Measurements from ENCODE around the gene DCAF16. TPM values are rescaled to one million over a fixed set of nuclear protein-coding genes. Genes with fewer than 3 reads are reported as not detected.

Gene DCAF16
- 4.8 TPM for polyA plus RNA-seq (2012; ENCODE audit: insufficient read length, low read depth)

DNA sequence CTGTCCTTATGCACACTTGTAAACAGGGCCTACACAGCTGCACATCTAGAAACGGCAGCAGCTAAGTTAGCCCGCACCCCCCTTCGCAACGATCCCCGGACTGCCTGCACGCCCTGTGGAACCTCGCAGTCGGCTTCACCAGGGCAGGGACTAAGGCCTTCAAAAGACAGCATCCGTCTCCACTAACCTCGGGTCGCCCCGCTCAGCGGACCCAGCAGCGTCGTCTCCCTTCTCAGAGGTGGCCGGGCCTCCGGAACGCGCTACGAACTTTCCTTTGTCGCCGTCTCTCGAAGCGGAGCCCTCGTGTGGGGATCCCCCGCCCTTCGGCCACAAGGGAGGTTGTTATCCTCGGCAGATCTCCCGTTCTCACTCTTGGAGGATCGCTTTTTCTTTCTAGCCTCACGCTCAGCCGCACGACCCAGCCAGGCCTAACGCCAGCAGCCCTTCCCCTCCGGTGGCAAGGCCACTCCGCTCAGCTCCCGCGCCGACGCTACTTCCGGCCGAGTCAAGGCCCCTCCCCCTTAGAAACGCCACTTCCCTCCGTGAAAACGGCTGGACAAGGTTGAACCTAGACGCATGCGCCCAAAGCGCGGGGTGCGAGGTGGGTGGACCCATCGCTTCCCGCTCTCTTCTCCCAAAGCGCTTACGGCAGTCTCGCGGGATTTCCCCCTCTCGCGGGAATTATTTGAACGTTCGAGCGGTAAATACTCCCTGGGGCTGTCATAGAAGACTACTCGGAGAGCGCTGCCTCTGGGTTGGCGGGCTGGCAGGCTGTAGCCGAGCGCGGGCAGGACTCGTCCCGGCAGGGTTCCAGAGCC, at the start of gene DCAF16, which contains the start of gene NCAPG:
TSS of gene DCAF16 (minus strand) at position 498 of the 818 bp plus-strand sequence. CDS start 6,616 bp downstream, outside the sequence.
TSS of gene NCAPG (plus strand) at position 720 of the 818 bp plus-strand sequence. CDS start 99 bp downstream, outside the sequence.
- TF ChIP-seq POLR2AphosphoS5 (IDR thresholded peaks at IDR 0.05; ENCODE audit: low read depth, low read length) (peak; percentile 91), REST (IDR thresholded peaks at IDR 0.05; ENCODE audit: insufficient read depth in 1 of 2, low read depth in 2 of 2, low read length in 2 of 2) (peak; percentile 5 to 53; a peak in 1 of 4 replicates), SIN3A (IDR thresholded peaks at IDR 0.05; ENCODE audit: borderline replicate concordance, insufficient read depth, low read length) (peak; percentile 95), TAF1 (IDR thresholded peaks at IDR 0.05; ENCODE audit: borderline replicate concordance, insufficient read depth, low read length) (peak; percentile 85), FOXP2 (optimal IDR thresholded peaks at IDR 0.05; ENCODE audit: borderline replicate concordance, extremely low read depth, extremely low read length, insufficient read depth) (peak; percentile 34)

DNA sequence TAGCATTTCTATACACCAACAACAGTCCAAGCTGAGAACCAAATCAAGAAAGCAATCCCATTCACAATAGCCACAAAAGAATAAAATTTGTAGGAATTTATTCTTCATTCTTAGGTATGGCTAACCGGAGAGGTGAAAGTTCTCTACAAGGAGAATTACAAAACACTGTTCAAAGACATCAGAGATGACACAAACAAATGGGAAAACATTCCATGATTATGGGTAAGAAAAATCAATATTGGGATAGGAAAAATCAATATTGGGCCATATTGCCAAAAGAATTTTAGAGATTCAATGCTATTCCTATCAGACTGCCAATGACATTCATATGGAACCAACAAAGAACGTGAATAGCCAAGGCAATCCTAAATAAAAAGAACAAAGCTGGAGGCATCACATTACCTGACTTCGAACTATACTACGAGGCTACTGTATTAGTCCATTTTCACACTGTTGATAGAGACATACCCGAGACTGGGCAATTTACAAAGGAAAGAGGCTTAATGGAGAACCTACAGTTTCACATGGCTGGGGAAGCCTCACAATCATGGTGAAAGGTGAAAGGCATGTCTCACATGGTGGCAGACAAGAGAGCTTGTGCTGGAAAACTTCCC, 49.3 kb upstream of the DCAF16 start:
- TF ChIP-seq REST (IDR thresholded peaks at IDR 0.05; ENCODE audit: insufficient read depth in 1 of 2, low read depth in 2 of 2, low read length in 2 of 2) = no peak
- no peak for TF ChIP-seq POLR2AphosphoS5 (IDR thresholded peaks at IDR 0.05; ENCODE audit: low read depth, low read length)
- TF ChIP-seq SIN3A (IDR thresholded peaks at IDR 0.05; ENCODE audit: borderline replicate concordance, insufficient read depth, low read length) = no peak
- TF ChIP-seq TAF1 (IDR thresholded peaks at IDR 0.05; ENCODE audit: borderline replicate concordance, insufficient read depth, low read length) = no peak
- no peak for TF ChIP-seq FOXP2 (optimal IDR thresholded peaks at IDR 0.05; ENCODE audit: borderline replicate concordance, extremely low read depth, extremely low read length, insufficient read depth)

DNA sequence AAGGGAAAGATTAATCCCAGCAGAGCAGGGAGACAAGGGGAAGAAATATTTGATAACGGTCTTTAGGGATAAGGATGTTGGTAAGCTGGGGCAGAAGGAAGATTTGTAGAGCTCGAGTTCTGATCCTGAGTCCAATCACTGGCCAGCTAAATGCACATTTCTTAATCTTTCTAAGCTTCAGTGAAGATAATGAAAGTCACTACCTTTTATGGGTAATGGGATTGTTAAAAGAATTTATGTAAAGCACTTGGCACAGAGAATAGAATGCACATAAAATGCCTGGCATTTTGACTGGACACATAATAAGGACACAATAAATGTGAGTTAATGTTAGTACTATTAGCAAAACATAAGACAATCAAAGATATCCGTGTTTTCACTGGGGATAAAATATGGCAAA, 43.5 kb upstream of the DCAF16 start:
- no peak for TF ChIP-seq REST (IDR thresholded peaks at IDR 0.05; ENCODE audit: insufficient read depth in 1 of 2, low read depth in 2 of 2, low read length in 2 of 2)
- no peak for TF ChIP-seq TAF1 (IDR thresholded peaks at IDR 0.05; ENCODE audit: borderline replicate concordance, insufficient read depth, low read length)
- TF ChIP-seq FOXP2 (optimal IDR thresholded peaks at IDR 0.05; ENCODE audit: borderline replicate concordance, extremely low read depth, extremely low read length, insufficient read depth) = no peak
- no peak for TF ChIP-seq SIN3A (IDR thresholded peaks at IDR 0.05; ENCODE audit: borderline replicate concordance, insufficient read depth, low read length)

DNA sequence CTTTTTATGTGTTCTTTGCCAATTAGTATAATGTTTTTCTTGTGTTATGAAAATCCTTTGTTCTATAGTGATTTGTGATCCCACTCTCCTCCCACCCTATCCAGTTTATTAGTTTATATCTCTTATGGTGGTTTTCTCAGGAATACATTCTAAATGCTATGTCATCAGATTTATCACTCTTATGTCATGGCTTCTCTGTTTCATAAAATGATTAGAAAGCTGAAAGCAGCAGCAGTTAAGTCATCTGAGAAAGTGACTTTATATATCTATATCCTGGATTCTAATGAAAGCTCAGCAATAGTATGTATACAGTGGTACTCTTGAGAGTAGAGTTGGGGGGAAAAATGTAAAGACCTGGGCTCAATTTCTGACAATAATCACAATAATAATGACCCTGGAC, 41.4 kb upstream of the DCAF16 start:
- no peak for TF ChIP-seq SIN3A (IDR thresholded peaks at IDR 0.05; ENCODE audit: borderline replicate concordance, insufficient read depth, low read length)
- TF ChIP-seq POLR2AphosphoS5 (IDR thresholded peaks at IDR 0.05; ENCODE audit: low read depth, low read length) = no peak
- TF ChIP-seq REST (IDR thresholded peaks at IDR 0.05; ENCODE audit: insufficient read depth in 1 of 2, low read depth in 2 of 2, low read length in 2 of 2) = no peak
- no peak for TF ChIP-seq TAF1 (IDR thresholded peaks at IDR 0.05; ENCODE audit: borderline replicate concordance, insufficient read depth, low read length)
- TF ChIP-seq FOXP2 (optimal IDR thresholded peaks at IDR 0.05; ENCODE audit: borderline replicate concordance, extremely low read depth, extremely low read length, insufficient read depth) = no peak
